HG02943 (cell line): ENCODE data around the gene TCTA.

Source experiments
- ATAC-seq: cut with Tn5 transposase; IDR thresholded peaks from one replicate; pipeline ENCODE4 v1.9.1; 2021; ENCODE audit warnings: mild to moderate bottlenecking, low read depth, moderate library complexity; ENCODE audit not compliant: unreplicated experiment

The TCTA gene

GRCh38 chr3:49410066-49410845 is 2.0 kb upstream of the TCTA start:
- no peak for ATAC-seq

DNA sequence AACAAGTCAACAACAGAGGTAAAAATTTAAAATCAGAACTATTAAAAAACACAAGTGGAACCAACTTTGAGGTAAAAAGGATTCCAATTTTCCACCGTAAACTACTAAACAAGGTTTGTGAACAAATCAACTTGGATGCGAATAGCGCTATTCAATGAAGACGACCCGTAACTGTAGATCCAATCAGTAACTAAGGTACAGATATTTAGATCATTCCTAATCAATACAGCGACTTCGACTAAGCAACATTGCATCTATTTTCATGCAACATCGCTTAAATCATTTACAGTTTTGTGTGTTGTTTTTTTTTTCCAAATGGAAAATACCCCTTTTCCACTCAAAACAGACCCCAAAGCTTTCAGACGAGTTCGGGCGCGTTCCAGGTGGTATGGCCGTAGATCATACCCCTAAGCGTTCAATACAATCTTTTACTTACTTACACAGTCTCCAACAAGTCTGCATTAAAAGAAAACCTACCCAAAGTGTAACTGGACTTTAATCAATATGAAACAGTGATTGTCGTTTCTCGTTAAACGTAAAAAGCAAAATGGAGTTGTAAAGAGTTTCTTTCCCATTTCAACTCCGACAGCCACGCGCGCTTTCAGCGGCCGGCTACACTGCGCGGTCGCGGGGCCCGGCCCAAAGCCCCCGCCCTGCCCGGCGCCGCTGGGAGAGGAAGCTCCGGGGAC is 1.2 kb upstream of the TCTA start:
- ATAC-seq, result no peak

DNA sequence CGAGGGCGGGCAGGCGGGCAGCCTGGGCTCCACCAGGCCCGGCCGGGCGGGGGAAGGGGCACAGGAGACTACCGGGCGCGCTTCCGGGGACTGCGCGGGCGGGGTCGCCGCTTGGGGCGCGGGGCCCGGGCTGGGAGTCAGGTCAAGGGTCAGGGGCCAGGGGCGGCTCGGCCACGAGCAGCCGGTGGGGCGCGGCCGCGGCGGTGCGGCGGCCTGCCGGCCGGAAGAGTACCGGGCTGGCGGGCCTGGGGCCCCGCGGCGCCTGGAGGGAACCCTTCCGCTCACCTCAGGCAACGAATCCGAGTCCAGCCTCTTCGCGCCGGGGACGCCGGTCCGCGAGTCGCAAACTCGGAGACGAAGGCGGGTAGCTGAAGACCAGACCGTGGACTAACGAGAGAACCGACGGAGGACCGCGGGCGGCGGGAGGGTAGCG is 672 bp upstream of the TCTA start:
- ATAC-seq, result peak; percentile 24

DNA sequence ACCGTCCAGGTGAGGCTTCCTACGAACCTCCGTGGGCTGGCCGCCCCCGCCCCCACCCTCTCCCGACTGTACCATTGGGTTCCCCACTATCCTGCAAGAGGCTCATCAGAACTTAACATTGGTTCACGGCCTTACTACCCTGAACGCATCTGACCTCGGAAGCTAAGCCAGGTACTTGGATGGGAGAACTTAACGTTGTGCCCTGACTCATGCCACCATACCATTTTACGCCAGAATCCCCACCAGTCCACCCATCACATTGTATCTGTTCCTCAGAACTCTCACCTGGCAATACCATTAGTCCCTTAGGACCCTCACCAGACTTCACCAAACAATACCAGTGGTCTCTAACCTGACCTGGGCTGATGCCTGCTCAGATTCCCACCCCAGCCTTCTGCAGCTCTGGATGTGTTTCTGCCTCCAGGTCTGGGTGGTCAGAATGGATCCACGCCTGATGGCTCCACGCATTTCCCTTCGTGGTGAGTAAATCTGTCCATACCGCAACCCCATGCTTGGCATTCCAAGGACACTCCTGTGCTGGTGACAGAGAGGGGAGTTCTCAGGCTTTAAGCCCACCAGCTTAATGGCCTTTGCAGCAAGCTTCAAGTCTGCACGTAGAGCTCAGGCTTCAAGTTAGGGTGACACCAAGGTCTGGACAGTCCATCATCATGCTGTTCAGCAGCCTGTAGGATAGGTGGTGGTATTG is 562 bp downstream of the TCTA start:
- no peak for ATAC-seq

DNA sequence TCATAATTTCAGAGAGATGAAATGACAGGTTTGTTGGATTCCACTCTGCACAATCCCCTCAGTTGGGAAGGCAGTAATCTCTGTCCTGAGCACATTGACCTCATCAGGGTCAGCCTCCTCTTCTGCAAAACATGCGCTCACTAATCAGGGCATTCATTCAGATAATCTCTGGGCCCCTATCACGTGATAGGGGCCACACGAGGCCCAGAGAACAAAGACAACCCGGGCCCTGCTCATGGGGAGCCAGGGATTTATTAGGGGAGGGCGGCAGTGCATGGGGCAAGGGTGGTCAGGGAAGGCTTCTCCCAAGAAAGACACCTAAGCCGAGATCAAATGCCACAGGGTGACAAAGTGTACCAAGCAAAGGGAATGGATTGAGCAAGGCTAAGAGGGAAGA is 1.1 kb downstream of the TCTA start:
- no peak for ATAC-seq

- no peak for ATAC-seq
Measured at GRCh38 chr3:49414753-49415152, 2.5 kb downstream of the TCTA start.

DNA sequence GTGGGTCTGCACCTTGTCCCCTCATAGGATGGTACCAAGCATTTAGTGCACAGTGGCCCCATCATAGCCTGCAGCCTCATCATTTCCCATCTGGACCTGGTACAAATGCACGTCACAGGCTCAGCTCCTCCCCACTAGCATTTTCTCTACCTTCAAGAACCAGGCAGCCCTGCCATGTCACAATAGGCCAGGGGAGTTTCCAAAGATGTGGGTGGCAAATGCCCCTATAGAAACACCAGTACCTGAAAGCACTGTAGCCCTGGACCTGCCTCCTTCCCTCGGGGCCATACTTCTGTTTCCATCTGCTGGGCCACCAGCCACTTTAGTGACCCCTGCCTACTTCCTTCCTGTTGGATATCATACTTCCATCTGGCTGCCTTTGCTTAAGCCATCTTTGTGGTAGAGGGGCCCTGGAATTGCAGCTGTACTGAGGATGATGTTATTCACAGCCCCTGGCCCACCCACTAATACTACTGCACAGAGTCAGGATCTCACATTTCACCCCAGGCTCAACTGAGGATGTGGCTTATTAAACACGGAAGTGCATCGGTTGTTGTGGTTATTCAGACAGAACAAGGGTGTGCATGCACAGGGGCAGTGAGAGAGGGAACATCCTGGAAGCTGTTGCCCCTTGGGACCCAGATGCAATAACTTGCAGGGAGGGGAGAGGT is 3.8 kb downstream of the TCTA start:
- ATAC-seq, result no peak

GRCh38 chr3:49416867-49417266 is 4.6 kb downstream of the TCTA start:
- ATAC-seq, result no peak

DNA sequence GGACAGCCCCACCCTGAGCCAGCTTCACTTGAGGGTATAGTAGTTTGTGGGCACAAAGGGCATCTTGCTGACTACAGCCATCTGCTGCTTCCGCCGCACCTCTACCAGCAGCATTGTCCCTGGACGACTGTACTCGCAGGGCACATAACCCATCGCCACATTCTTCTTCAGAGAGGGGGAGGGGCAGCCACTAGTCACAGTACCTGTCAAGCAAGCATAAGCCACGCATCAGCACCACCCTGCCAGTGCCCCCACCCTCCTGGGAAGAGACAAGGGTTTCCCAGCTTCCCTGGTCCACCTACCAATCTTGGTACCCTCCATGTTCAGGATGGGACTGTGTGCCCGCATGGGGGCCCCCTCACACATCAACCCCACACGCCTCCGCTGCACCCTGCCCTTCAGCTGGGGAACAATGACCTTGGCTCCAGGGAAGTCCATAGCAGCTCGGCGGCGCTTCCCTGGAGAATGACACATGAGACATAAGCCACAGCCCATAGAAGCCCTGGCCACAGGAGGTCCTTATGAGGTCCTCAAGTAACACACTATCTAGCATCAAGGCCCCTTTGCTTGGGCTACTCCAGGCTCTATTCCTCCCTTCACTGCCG is 5.4 kb downstream of the TCTA start:
- ATAC-seq, result no peak

GRCh38 chr3:49421890-49422378 is 9.7 kb downstream of the TCTA start:
- ATAC-seq, result no peak

DNA sequence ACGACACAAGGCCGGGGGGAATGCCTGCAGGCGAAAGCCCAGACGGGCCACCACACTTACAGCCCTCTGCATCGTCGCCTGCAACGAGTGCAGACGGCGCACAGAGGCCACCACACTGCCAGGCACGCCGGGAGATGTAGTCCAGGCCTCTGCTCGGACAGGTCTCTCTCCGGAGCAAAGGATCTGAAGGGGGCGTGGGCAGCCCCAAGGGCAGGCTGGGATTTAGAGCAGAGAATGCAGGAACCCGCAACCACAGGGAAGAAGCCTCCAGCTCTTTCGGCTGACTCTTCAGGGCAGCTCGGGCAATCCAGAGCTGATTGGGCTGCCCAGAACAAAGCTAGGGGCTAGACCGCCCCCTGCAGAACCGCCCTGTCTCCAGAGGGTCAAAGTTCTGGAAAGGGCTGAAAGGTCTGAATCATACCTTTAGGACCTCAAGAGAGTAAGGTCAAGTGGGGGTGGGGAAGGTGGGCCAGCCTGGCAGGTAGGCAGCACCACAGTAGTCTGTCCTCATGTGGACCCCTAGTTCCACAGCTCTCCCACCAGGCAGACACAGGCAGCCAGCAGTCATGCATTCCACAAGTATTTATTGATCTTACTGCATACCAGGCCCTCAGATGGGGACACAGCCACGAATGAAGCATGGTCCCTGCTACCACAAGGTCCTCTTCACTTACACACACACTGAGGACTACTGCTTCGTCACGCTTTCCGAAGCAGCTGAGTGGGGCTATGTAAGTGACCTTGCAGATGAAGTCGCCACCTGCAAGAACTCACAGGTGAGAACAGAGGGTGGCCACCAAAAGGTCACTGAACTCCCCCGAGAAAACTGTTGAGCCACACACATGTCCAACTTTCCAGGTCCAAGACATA is 10.4 kb downstream of the TCTA start, which contains the start of gene AMT:
Gene AMT (minus strand): TSS at position 95 of the 870 bp plus-strand sequence. CDS start 23 bp downstream, at position 72.
- no peak for ATAC-seq

DNA sequence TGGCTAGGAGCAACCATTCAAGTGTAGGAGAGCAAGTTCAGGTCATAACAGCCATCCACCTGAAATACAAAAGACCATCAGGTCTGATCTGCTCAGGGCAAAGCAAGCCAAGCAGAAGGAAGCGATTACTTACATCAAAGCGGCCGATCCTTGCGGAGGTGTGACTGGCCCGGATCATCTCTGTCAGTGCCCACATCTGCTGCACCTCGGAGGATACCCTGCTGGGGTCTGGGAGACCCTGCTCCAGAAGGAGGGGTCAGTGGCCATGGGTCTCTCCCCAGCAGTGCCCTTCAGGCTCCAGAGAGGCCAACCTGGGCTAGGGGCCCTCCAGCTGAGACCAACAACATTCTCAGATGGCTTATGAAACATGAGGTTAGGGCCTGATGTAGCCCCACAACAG is 12.6 kb downstream of the TCTA start:
- ATAC-seq, result no peak

DNA sequence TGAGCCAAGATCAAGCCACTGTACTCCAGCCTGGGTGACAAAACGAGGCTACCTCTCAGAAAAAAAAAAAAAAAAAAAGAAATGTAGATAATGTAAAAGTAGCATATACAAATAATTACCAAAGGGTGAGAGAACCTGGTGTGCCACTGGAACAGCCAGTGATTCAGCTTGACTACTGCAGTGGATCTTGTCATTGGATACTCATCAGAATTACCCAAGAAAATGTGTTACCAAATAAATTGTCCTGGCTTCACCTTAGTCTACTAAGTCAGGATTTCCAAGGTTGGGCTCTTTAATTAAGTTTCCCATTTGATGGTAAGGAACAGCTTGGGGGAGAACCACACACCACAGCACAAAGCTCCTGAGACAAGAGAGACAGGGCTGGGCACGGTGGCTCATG is 15.4 kb downstream of the TCTA start:
- no peak for ATAC-seq

DNA sequence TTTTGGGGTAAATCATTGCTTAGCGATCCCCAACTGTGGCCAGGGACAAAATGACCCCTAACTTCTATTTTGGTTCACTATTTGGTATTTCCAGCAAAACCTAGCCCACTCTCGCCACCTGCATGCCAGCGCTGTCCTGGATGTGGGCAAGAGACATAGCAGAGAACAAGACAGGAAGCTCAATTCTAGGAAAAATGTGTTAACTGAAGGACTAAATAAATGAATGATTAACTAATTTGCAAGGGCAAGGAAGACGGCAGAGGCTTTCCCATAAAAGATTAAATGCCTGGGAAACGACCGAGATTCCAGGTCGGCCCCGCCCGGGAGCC is 16.5 kb downstream of the TCTA start:
- no peak for ATAC-seq

- ATAC-seq, result no peak
Measured at GRCh38 chr3:49434731-49435130, 22.5 kb downstream of the TCTA start.

- ATAC-seq, result no peak
Measured at GRCh38 chr3:49445391-49445790, 33.2 kb downstream of the TCTA start.

DNA sequence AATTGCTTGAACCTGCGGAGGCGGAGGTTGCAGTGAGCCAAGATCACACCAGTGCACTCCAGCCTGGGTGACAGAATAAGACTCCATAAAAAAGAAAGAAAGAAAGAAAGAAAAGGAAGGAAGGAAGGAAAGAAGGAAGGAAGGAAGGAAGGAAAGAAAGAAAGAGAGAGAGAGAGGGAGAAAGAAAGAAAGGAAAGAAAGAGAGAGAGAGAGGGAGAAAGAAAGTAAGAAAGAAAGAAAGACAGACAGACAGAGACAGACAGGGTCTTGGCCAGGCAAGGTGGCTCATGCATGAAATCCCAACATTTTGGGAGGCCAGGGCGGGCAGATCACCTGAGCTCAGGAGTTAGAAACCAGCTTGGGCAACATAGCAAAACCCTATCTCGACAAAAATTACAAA is 41.4 kb downstream of the TCTA start:
- no peak for ATAC-seq

GRCh38 chr3:49454458-49454857 is 42.2 kb downstream of the TCTA start:
- ATAC-seq, result no peak

- no peak for ATAC-seq
Measured at GRCh38 chr3:49454898-49455681, 42.9 kb downstream of the TCTA start.
